NCI-H128 (cell line): ENCODE data around the gene SIGMAR1.
"Not testable (repeated sequence)": the region's sequence is repeated elsewhere in the genome, so short reads cannot be mapped to it uniquely, and the experiment has no call there.

Source experiments
- DNase-seq: peaks from one replicate; lab custom pipeline; 2025; ENCODE audit not compliant: unreplicated experiment; lab: John Stamatoyannopoulos, UW

The SIGMAR1 gene

DNA sequence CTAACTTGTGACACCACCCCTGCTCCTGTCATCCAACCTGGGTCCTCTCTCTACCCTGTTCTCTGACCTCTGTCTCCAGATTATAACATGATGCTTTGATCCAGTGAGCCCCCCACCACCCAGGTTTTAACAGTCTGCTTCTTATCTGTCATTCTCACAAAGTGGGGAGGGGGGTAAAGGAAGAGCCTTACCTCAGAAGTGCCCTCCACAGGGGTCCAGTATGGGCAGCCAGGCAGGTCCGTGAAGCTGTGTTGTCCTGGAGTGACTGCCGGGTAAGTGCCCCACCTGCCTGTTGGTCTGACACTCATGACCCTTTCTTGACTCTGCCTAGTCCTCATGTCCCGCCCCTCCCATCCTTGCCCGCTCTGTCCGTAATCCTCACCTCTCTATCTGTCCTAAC lies 17.8 kb upstream of the SIGMAR1 start:
- DNase-seq, result no peak

DNA sequence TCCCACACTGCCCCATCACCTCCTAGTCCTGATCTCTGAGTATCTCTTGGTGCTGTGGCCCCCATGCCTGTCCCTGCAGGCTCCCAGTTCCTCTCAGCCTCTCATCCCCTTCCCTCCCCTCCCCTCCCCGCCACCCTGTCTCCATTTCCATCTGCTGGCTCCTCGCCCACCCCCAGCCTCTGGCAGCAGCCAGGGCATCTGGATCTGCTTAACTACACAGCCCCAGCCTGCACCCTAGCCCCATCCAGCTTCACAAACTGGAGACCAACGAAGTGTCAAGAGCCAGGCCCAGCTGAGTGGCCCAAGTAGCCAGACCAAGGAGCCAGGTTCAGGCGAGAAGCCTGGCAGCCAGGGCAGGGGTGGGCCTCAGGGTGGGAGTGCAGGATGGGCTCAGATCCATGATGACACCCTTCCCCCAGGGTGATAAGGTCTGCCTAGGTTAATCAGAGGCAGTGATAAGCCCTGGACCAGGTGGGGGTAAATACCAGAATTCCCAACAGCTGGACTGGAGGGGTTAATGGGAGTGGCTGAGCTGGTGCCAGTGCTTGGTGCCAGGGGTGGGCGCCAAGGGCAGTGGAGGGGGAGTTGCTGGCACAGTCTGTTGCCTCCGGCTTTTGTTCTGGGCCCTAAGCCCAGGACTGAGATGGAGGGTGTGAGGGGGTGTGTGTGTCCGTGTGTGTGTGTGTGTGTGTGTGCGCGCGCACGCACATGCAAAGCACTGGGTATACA lies 16.9 kb upstream of the SIGMAR1 start:
- DNase-seq, result no peak

DNA sequence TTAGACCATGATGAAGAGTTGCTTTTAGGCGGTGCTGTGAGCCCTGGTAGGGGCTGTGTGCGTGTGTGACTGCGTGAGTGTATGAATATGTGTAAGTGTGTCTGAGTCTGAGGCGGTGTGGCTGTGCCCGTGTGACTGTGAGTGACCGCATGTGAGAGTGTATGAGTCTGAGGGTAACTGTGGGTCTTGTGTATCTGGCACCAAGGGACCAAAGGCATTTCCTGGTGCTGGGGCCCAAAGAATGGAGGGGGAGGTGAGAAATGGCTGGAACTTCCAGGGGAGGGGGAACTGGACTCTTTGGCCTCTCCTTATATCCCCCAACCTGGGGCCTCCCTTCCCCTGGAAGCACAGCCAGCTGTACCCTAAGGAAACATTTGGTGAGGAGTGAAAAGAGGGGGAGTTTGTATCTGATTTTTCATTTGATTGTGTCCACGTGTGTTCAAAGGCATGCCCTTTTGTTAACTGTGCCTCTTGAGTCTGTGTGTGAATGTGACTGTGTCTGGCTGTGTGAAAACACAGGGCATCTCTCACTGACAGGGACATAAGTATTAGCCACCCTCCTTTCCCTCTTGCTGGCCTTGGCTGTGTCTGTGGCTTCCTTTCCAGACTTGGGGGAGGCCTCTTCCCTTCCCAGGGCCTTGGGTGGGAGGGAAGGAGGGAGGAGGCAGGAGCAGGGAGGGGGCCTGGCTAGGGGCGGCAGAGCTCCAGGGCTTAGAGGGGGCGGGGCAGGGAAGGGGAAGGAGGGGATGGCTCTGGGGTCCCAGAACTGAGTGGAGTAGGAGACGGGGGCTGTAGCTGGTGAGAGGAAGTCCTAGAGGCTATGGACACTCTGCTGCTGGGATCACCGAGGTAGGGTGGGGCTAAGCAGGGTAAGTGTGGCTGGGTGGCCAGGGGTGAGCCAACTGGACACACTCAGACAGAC lies 15.8 kb upstream of the SIGMAR1 start:
- no peak for DNase-seq

DNA sequence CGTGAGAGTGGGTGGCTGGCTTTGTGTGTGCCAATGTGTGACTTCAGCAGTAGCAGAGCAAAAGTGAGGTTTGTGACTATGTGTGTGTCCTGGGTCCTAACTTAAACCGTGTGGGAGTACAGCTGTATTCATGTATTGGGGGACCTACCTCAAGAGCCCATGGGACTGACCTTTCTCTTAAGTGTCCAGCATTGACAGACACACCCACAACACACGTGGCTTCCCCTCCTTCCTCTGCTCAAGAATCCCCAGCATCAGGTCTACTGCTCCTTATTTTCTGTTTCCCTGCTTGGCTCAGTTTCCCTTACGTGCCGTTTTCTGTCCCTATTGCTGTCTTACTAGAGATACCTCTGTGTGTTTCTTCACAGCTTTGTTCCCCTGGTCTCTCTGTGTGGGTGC lies 15.0 kb upstream of the SIGMAR1 start:
- no peak for DNase-seq

DNA sequence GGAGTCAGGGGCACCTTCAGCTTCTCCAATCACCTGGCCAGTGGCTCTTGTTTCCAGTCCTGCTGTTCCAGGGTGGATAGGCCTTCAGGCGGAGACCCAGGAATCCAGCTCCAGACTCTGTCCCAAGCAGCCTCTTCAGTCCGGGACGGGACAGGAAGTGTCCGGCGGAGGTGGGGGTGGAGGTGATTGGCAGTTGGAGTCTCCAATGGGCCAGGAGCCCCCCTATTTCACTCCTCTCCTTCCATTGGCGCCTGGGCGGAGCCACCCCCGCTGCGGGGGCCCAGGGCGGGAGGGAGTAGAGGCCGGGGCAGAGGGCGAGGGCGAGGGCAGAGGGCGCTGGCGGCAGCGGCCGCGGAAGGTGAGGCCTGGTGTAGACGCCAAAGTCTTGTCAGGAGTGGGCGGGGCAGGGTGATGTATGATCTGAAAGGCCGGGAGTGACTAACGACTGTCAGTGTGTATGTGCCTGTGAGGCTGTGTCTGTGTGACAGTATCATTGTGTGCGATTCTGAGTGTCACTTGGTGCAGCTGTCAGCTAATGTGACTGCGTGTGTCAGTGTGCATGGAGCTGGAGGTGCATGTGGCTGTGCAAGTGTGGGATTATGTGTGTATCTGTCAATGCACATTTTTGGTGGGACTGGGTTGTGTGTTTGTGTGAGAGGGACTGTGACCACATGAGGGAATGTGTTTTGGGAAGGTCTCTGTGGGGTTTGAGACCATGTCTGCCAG lies 14.5 kb upstream of the SIGMAR1 start, which contains the start of gene IL11RA:
IL11RA (plus strand) TSS at position 310 of the 726 bp plus-strand sequence. CDS start 3,033 bp downstream, outside the sequence.
- DNase-seq, result no peak

DNA sequence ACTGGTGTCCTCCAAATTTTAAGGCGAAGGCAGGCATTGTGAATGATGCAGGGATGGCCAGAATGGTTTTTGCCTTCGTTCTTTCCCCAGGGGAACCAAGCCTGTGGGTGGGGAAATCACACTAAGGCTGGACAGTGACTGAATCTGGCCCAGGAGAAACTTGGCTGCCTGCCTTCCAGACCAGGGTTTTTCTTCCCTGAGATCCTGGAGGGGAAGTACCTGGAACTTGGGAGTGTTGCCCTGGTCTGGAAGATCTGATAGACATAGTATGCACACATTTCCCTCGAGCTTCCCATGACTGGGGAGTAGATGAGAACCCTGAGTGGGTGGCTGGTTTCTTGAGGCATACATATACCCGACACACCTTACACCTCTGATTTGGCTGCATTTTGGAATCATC lies 13.7 kb upstream of the SIGMAR1 start:
- no peak for DNase-seq

DNA sequence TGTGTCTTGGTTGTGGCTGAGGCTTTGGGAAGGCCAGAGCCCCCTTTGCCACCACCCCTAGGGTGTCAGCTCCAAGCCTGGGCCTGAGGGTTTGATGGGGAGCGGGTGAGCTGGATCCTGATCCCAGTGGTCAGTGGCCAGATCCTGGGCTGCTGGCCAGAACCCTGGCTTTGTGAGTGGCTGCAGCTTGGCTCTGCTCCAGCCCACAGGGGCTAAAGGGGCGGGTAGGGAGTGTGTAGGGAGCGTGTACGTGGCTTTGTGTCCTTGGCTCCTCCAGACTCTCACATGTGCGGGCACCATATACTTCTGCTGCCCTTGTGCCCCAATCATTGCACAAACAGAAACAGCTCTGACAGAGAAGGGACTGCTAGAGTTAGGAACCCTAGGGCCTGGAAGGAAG lies 13.2 kb upstream of the SIGMAR1 start:
- no peak for DNase-seq

DNA sequence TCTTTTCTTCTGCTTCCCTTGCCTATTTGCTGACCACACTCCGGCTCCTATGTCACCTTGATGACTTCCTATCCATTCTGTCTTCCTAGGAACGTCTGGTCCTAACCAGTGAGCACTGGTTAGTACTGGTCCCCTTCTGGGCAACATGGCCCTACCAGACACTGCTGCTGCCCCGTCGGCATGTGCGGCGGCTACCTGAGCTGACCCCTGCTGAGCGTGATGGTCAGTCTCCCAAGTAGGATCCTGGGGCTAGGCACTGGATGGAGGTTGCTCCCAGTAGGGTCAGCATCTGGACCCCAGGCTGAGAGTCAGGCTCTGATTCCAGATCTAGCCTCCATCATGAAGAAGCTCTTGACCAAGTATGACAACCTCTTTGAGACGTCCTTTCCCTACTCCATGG lies 11.1 kb upstream of the SIGMAR1 start:
- no peak for DNase-seq

DNA sequence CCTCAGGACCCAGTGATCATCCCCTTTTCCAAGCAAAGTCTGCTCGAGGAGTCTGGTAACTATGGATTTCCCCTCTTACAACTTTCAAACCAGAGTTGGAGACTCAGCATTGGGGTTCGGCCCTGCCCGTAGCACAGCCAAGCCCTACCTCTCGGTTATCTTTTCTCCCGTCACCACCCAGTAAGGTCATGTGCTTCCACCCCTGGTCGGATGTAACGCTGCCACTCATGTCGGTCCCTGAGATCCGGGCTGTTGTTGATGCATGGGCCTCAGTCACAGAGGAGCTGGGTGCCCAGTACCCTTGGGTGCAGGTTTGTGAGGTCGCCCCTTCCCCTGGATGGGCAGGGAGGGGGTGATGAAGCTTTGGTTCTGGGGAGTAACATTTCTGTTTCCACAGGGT lies 10.1 kb upstream of the SIGMAR1 start:
- no peak for DNase-seq

DNA sequence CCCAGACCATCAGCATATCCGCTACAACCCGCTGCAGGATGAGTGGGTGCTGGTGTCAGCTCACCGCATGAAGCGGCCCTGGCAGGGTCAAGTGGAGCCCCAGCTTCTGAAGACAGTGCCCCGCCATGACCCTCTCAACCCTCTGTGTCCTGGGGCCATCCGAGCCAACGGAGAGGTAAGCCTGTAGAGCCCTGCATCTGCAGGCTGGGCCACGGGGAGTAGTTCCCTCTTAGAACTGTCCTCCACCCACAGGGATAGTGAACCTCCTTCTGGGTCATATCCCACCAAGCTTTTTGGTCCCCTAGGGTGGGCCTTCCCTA lies 9.5 kb upstream of the SIGMAR1 start:
- no peak for DNase-seq

DNA sequence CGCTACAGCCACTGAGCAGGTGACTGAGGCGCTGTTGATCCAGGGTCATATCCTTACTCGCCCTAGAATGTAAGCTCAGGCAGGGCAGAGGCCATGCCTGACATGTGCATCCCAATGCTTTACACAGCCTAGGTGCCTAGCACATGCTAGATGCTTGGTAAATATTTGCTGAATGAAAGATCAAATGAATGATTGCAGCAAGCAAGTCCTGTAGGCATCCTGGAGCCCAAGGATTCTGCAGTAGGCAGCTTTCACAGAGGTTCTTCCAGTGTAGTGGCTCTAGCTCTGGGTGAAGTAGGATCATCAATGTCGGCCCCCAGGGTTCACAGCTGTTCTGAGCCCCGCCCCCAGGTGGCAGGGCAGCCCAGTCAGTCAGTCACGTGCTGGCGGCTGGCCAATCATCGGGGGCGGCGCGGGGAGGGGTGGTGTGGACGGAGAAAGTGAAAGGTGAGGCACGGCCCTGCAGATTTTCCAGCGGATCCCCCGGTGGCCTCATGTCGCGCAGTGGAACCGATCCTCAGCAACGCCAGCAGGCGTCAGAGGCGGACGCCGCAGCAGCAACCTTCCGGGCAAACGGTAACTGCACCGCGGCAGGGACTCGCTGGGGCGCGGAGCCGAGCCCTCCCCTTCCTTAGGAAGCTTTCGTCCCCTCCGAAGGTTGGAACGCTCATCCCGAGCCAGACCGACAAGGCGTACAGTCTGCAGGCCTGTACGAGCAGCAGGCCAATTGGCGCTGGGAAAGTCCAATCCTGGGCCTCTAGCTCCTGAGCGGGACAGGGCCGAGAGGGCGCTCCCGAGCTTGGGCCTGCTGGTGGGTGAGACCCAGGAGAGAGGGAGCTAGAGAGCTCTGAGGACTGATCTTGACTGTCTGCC lies 8.9 kb upstream of the SIGMAR1 start, which contains the start of gene GALT:
GALT (plus strand) TSS at position 465 of the 873 bp plus-strand sequence; CDS start at position 495, 30 bp downstream.
- peak; percentile 87 for DNase-seq

DNA sequence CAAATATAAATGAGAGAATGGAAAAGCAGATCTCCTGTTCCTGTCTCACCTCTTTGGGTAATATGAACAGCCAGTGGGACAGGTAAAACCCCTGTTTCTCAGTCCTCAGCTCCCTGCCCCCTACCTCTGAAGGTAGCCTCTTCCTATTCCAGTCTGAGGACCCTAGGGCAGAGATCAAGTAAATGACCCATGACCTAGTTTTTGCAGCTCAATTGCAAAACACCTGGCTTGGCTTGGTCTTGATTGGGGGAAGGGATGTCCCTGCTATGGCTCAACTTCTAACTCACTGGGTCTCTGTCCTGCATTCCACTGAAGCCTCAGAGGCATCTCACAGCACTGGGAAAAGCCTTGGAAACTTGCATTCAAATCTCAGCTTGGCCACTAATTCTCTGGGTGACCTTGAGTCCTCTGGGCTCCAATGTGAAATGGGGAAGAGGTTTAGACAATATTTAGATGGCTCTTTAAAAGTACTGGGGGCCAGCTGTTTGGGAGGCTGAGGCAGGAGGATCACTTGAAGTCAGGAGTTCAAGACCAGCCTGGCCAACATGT lies 7.3 kb upstream of the SIGMAR1 start:
- DNase-seq, result no peak

DNA sequence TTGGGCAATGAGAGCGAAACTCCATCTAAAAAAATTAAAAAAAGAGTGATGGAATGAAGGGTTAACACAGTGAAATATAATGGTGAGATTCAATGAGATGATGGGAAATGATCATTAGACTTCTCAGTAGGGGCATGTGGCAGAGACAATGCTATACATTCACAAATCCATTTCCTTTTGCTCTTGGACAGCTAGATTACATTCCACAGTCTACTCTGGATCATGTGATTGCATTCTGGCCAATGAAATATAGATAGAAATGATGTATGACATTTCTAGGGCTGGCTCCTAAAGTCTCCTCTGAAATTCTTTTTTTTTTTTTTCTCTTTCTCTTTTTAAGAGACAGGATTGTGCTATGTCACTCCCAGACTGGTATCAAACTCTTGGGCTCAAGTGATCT lies 5.1 kb upstream of the SIGMAR1 start:
- no peak for DNase-seq

DNA sequence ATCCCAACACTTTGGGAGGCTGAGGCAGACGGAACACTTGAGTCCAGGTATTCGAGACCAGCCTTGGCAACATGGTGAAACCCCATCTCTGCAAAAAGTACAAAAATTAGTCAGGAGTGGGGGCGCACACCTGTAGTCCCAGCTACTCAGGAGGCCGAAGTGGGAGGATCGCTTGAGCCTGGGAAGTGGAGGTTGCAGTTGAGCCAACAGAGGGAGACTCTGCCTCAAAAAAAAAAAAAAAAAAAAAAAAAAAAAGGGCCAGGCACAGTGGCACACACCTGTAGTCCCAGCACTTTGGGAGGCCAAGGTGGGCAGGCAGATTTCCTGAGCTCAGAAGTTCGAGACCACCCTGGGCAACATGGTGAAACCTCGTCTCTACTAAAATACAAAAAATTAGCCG lies 1.7 kb upstream of the SIGMAR1 start:
- not testable (repeated sequence) for DNase-seq

DNA sequence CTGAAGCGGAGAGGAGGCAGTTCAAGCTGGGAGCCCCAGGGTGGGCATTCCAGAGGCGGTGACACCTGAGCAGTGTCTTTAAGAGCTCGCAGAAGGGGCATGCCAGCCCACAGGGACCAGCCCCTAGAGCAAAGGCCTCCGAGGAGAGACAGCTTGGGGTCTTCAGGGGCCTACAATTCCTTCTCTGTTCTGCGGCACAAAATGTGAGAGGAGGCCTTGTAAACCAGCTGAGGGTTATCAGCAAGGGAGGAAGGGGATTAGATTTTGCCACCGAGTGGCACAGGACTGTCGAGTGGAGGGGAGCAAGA lies 505 bp upstream of the SIGMAR1 start:
- no peak for DNase-seq

DNA sequence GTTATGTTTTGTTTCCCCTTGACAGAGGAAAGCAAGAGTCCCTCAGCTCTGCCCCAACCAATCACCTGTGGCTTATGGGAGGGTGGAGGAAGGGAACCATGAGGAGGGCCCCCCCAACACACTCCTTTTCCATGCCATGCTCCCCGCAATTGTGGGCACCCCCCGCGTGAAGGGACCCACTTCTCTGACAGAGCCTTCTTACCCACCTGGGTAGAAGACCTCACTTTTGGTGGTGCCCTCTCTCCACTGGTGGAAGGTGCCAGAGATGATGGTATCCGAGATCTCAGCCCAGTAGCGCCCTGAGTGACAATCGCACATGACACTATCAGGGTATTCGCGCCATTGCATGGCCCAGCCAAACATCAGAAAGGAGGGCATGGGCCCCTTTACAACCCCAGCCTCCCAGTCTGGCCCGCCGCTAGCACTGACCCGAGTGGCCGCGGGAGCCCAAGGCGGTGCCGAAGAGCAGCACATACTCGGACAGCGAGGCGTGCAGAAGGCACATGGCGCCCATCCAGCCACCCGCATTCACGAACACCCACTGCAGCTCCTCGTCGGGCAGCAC lies 714 bp downstream of the SIGMAR1 start:
- DNase-seq, result no peak

DNA sequence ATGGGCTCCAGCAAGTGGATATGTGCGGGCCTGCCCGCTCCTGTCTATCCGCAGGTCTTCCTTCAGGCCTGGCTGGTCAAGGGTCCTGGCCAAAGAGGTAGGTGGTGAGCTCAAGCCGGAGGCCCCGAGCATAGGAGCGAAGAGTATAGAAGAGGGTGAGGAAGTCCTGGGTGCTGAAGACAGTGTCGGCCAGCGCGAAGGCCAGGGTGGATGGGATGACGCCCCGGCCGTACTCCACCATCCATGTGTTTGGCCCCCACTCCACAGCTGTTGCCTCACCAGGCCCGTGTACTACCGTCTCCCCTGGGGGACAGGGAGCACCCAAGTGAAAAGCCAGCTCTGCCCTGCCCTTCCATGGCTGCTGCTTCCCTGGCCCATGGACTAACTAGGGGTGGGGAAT lies 2.0 kb downstream of the SIGMAR1 start:
- DNase-seq, result no peak

DNA sequence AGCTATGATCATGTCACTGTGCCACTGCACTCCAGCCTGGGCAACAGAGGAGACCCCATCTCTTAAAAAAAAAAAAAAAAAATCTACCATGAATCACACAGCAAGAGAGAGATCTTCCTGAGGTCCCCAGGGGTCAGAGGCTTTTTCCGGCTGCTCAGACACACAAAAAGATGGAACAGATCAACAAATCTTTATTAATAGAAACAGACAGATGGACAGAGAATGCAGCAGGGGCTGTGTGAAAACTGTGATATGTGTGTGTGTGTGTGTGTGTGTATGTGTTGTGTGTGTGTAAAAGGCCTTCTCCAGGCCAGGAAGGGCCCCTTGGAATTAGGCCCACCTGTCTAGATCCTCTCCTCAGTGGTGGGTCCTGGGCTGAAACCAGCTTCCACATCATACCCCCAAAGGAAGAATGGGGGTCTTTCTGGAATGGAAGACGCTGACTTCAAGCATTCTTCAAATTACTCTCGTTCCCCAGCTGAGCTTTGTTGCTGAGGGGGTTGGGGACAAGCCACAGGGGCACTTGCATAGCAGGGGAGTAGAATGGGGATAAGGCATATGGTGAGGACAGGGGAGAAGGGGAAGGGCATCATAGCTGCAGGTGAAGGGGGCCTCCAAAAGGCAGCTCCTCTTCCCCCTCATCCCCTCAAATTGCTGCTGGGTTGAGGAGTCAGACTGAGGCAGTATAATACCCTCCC lies 2.9 kb downstream of the SIGMAR1 start:
- no peak for DNase-seq

DNA sequence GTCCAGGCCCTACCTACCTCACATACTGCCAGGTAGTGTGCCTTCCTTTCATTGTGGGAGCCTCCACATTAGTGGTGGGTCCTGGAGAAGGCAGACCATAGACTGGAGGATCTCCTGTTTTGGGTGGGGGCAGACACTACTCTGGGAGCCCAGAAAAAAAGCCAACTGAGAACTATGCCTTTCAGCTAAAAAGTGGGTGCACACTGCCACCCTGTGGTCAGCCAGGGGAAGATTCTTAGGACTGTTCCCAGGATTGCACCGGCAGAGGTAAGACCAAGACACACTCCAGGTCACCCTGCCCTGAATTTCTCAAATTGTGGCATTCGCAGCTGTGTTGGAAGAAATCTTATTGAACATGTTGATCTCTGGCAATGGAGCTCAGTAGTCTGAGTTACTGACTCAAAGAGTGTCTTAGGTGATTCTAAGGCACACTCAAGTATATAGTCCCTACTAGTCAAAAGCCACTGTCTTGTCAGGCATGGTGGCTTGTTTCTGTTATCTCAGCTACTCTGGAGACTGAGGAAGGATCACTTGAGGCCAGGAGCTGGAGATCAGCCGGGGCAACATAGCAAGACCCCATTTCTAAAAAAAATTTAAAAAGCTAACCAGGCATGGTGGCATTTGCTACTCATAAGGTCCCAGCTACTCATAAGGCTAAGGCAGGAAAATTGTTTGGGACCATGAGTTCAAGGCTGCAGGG lies 3.6 kb downstream of the SIGMAR1 start:
- peak; percentile 25 for DNase-seq
